GM21825 (cell line): ENCODE results near the gene TM9SF1.
"Not testable (repeated sequence)": the region's sequence is repeated elsewhere in the genome, so short reads cannot be mapped to it uniquely, and the experiment has no call there.

ENCODE experiments used
- ATAC-seq: cut with Tn5 transposase; IDR thresholded peaks from one replicate; pipeline ENCODE4 v1.9.1; 2021; ENCODE audit warnings: mild to moderate bottlenecking, moderate library complexity; ENCODE audit not compliant: unreplicated experiment

TM9SF1 gene

GRCh38 chr14:24224618-24225071, 29.4 kb upstream of the TM9SF1 start:
- ATAC-seq: no peak

DNA sequence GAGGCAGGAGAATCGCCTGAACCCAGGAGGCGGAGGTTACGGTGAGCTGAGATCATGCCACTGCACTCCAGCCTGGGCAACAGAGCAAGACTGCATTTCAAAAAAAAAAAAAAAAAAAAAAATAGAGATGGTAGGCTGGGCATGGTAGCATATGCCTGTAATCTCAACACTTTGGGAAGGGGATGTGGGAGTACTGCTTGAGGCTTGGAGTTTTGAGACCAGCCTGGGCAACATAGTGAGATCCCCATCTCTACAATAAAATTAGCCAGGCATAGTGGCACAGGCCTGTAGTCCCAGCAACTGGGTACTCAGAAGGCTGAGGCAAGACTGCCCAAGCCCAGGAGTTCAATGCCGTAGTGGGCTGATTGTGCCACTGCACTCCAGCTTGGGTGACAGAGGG, 27.7 kb upstream of the TM9SF1 start:
- ATAC-seq: not testable (repeated sequence)

GRCh38 chr14:24219521-24219920, 24.3 kb upstream of the TM9SF1 start:
- no peak for ATAC-seq

DNA sequence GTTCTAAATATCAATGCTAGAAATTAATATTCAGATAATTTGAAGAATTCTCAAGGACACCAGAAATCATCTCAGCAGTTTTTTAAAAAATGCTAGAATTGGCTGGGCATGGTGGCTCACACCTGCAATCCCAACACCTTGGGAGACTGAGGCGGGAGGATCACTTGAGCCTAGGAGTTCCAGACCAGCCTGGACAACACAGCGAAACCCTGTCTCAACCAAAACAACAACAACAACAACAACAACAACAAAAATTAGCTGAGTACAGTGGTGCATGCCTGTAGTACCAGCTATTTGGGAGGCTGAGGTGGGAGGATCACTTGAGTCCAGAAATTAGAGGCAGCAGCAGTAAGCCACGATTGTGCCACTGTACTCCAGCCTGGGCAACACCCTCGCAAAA, 23.8 kb upstream of the TM9SF1 start:
- no peak for ATAC-seq

DNA sequence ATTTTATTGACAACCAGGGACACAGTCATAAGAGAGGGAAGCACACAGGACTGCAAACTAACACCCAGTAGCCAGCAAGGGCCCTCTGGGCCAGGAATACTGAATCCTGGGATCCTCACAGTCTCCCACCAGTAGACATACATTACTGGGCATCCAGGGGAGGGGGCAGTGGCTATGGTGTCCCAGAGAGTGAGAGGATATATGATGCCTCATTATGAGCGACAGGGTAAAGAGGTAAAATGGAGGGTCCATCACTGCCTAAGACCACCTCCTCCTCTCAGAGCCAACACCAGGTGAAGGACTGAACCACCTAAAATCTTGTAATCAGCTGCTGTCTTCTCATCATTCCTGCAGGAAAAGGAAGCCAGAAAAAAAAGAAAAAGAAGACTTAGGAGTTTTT, 21.6 kb upstream of the TM9SF1 start:
- not testable (repeated sequence) for ATAC-seq

DNA sequence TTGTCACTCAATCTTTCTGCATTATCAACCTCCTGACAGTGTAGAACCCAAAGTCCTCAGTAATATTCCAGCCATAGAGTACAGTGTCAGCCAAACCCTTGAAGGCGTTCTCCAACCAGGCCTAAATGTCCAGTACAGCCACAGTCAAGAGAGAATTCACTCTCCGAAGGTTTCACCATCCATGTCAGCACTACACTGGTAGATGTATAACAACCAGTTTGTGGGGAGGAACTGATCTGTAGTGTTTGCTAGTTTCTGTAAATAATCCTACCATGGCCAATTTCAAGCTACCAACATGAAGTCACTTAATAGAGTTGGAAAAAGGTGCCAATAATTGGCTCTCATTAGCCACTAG, 21.1 kb upstream of the TM9SF1 start:
- ATAC-seq: no peak

- ATAC-seq: peak; percentile 72
Observed at GRCh38 chr14:24215495-24216344, 20.5 kb upstream of the TM9SF1 start, which contains the start of gene MDP1. MDP1 (minus strand) TSS chr14:24216066; CDS start chr14:24215955, 111 bp downstream.

DNA sequence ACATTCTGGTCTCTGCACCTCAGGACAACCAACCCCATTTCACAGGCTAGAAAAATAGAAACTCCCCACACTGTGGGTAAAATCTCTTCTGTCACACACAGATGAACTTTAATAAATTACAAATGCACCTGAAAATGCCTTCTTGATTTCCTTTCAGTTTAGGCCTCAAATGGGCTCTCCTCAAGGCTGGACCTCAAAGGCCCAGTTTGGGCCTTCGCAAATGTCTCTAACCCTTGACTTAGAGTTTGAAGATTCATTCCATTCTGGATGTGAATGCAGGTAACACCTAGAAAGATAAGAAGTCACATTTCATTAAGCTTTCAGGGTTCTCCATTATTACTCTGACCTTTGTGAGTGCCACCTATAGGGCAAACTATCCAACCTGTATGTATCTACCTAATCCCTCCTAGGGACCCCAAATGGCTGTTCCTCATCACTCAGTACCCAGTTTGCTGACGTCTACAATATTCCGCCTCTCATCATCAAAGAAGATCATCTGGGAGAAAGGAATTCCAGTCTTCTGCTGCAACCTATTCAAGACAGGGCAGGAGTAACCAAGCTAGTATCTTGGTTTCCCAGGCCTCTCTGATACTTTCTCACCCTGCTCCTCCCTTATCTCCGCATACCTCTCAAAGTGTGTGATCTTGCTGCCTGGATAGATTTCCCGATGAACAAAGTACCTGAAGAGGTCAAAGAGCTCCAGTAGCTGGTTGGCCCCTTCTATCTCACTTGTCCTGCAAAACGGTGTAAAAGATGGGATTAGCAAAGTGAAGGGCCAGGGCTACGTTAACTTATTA, 18.8 kb upstream of the TM9SF1 start:
- no peak for ATAC-seq

- ATAC-seq: peak; percentile 71
Observed at GRCh38 chr14:24212924-24213865, 18.0 kb upstream of the TM9SF1 start, which contains the start of gene CHMP4A. CHMP4A (minus strand) TSS chr14:24213488; CDS start chr14:24213439, 49 bp downstream.

DNA sequence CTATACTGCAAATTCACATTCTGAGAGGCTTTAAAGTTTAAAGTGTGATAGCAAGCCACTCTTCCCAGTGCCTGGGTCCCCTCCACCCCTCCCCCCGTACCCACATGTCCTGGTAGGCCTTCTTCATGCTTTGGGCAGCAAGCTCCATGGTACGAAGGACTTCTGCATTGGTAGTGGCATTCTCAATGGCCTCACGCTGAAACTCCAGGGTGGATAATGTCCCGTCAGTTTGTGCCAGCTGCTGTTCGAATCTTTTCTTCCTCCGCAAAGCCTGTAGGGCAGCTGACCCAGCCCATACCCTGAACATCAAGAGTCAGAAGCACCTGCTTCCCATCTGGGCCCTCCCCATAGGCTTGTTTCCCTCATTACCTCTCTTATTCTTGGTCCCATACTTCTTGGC, 16.1 kb upstream of the TM9SF1 start:
- ATAC-seq: no peak

GRCh38 chr14:24207625-24208024, 12.4 kb upstream of the TM9SF1 start:
- ATAC-seq: no peak

DNA sequence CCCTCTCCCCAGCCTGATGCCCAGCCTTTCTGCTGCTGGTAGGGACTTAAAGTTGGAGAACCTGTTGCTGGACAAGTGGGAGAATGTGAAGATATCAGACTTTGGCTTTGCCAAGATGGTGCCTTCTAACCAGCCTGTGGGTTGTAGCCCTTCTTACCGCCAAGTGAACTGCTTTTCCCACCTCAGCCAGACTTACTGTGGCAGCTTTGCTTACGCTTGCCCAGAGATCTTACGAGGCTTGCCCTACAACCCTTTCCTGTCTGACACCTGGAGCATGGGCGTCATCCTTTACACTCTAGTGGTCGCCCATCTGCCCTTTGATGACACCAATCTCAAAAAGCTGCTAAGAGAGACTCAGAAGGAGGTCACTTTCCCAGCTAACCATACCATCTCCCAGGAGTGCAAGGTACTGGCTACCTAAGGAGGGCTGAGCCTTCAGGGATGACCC, 11.9 kb upstream of the TM9SF1 start:
- ATAC-seq: no peak

DNA sequence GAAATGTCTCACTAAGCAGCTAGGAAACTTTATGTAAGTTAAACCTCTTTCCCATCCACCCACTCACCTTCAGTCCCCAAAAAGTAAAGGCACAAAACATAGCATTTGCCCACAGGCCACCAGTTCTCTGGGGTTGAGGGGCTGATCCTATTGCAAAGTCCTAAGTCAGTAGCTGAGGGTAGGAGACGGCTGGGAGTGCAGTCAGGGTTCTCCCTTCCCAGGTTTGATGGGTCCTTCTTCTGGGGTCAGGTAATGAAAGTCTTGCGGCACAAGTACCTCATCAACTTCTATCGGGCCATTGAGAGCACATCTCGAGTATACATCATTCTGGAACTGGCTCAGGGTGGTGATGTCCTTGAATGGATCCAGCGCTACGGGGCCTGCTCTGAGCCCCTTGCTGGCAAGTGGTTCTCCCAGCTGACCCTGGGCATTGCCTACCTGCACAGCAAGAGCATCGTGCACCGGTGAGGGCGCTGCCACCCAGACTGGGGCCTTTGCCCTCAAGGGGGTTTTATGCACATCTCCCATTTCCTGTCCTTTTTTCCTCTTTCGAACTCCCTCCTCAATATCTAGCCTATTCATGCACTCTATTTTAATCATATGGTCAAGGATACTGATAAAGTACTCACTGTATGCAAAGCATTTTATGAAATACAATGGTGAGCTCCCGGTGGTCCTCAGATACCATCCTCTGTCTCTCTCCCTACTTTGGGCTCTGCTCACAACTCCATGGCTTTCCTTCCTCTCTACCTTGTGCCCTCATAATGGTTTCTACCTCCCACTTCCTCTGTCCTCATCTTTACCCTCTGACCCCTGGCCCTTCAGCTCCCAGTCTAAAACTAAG, 11.2 kb upstream of the TM9SF1 start:
- ATAC-seq: no peak

DNA sequence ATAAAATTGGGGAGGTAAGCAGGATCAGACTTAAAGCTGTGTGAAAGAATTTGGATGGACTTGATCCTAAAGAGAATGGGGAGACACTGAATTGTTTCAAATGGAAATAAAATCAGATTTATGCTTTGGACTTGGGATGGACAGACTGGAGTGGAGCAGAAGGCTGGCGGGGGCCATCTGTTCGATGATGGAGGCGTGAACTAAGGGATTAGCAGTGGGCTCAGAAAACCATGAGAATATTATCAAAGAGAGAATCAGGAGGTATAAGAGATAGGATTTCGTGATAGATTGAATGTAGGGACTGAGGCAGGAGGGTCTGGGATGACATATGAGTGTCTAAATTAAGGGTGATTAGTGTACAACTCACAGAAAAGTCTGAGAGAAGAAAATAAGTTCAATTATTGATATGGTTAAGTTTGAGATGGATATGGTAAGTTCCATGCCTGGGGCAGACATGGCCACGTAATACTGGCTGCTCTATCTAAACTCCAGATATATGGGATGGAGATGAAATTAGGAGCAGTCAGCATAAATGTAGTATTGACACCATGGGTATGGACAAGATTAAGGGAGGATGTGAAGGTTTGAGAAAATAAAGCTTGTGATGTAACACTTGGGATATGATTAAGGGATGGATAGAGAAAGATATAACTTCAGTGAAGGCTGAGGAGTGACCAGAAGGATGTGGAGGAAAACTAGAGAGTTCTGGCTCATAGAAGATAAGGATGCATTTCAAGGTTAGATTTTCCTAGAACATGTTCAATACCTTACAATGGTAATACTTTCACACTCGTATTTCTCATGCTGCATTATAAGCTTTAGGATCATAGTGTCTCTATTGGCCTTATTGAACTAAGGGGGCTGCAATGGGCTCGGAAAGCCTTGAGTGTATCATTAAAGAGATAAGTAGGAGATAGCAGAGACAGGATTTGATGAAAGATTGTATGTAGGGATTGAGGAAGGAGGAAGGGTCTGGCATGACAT, 9.2 kb upstream of the TM9SF1 start:
- ATAC-seq: no peak

DNA sequence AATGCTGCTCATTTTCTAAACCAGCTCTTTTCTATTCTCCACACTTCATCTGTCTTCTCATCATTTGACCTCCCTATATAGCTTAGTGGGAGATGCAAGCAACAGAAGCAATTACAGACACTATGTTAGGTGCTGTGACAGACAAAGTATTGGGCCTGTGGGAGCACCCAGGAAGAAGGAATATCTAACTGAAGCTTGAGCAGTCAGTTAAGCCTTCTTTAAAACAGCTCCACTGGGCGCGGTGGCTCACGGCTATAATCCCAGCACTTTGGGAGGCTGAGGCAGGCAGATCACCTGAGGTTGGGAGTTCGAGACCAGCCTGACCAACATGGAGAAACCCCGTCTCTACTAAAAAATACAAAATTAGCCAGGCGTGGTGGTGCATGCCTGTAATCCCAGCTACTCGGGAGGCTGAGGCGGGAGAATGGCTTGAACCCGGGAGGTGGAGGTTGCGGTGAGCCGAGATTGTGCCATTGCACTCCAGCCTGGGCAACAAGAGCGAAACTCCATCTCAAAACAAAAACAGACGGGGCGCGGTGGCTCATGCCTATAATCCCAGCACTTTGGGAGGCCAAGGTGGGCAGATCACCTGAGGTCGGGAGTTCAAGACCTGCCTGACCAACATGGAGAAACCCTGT, 8.1 kb upstream of the TM9SF1 start:
- not testable (repeated sequence) for ATAC-seq

DNA sequence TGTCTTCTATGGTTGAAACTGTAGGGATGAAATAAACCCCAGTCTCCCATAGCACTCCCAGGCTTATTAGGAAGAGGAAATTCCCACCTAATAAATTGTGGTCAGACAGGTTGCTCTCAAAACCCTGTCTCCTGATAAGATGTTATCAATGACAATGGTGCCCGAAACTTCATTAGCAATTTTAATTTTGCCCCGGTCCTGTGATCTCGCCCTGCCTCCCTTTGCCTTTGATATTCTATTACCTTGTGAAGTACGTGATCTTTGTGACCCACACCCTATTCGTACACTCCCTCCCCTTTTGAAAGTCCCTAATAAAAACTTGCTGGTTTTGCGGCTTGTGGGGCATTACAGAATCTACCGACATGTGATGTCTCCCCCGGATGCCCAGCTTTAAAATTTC, 7.3 kb upstream of the TM9SF1 start:
- not testable (repeated sequence) for ATAC-seq

DNA sequence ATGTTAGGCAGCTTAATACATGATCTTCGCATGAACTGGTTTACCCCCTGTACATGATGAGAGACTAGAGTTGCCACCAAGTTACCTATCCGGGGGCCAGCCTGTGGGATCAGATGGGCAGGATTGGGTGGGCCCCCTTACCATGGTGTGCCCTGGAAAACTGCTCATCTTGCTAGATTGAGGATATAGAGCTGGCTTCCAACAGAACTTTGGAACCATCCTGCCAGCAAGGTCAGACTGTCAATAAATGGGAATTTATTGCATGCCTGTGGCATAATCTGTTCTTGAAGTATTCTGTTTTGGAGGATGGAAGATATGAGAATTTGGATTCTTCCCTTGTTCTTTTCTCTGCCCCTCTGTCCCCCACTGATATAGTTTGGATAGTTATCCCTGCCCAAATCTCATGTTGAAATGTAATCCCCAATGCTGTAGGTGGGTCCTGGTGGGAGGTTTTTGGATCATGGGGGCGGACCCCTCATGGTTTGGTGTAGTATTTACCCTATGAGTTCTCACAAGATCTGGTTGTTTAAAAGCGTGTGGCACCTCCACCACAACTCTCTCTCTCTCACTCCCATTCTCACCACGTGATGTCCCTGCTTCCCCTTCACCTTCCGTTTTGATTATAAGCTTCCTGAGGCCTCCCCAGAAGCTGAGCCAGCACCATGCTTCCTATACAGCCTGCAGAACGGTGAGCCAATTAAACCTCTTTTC, 3.7 kb upstream of the TM9SF1 start:
- no peak for ATAC-seq
